Stimulated activated naive CD4-positive, alpha-beta T cell treated with Interleukin-2 at 50 U/mL for 16 hours (primary cell): ENCODE measurements around the gene PBX2.
"Not testable (repeated sequence)": the region's sequence is repeated elsewhere in the genome, so short reads cannot be mapped to it uniquely, and the experiment has no call there.

Experiments used
- DNase-seq: peaks from one replicate; lab custom pipeline; 2025; lab: John Stamatoyannopoulos, UW

Gene PBX2

DNA sequence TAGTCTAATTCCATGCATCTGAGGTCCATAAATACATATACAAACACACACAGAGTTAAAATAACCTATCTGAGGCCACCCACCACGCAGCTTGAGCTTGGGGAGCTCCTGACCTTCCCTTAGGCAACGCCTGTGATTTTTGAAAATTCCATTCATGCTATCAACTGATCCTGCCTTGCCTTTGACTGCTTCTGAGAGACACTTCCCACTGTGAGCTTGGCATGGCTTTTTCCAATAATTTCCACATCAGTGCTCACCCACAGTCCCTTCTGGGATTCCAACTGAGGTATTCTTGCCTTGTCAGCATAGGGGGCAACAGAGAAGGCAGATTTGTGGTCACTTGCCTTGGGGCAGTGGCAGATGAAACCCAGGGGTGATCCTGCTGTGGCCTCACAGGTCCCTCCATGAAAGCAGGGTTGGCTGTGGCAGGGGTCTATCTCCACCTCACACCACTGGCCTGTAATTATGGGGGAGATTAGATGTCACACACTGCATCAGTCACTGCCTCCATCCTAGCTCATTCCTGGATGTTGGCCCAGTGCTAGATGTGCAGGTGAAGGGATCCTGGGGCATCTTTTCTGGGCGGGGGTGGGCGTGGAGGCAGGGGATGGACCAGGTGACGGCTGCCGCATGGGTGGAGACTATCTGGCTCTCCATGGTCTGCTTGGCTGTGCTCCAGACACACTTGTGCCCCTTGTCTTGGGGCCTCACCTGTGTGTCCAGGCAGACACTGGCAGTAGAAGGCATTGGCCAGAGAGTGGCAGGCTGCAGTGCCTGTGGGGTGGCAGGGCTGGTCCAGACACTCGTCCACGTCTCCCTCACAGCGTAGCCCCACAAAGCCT lies 13.6 kb upstream of the PBX2 start:
- no peak for DNase-seq

DNA sequence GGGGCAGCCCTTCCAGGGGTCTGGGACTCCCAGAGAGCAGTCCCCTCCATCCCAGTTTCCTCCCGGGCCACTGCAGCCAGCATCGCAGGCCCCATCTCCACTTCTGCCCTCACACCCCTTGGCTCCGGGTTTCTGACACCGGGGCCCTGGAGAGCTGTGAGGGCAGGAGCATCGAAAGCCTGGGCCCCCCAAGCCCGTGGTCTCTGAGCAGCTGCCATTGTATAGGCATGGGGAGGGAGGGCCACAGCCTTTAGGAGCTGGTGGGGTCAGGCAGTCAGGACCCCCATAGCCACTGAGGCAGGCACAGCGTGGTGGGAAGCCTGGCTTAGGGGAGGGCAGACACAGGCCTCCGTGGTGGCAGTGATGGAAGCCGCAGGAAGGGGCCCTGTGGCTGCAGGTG lies 12.2 kb upstream of the PBX2 start:
- DNase-seq, result no peak

DNA sequence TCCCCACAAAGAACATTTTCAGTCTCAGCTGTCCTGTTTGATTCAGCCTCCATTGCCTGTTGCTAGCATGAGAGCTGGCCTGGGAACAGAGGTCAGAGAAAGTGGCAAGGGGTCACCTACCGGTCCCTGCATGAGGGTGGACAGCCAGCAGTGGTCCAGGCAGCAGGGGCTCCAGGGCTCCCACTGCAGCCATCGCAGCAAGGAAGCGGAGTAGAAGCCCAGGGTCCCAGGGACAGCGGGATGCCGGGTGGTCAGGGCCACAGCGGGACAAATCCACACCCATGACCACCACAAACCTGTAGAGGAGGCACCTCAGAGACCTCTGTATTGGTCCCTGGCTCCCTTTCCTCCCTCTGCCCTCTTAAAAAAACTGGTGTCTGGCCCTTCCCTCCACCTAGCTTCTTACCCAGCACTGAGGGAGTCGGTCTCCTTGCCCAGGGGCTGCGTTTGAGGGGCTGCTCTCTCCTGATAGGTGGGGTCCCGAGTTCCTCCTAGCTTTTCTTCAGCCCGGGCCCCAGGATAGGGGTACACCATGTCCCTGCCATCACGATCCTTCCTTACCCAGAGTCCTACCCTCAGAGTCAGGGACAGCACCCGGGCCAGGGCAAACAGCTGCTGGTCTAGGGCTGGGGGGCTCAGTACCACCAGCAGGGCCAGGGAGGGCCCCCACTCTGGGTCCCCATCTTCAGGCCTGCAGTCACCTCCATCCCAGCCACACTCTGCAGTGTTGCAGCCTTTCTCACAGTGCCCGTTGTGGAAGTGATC lies 10.9 kb upstream of the PBX2 start:
- DNase-seq, result no peak

DNA sequence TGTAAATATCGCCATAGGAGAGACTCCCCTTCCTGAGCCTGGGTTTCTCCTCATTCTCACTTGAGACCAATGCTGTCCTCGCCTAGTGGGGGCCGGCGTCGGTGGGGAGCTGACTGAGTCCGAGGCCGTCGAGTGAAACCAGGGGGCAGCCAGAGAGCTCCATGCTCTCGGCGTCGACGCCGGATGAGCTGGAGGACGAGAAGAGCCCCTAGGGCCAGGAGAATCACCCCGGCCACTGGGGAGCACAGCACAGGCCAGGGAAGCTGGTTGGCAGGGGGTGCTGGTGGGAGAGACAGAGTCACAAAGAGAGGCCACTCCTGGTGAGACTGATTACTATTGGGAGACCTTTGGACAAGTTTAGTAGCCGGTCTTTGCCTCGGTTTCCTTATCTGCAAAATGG lies 8.9 kb upstream of the PBX2 start:
- no peak for DNase-seq

DNA sequence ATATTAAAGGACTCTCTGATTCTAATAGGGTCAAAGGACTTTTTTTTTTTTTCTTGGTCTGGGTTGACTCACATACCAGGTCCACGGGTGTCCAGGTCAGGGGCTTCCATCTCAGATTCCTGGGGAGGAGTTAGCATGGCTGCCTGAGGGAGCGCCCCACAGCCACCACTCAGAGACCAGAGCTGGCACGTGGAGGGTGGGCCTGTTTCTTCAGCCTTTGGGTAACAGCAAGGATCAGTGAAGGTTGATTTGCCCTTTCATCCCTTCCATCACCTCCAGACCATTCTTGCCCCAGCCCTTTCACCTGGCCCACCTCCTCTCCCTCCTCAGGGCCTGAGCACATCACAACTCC lies 8.3 kb upstream of the PBX2 start:
- DNase-seq, result no peak

DNA sequence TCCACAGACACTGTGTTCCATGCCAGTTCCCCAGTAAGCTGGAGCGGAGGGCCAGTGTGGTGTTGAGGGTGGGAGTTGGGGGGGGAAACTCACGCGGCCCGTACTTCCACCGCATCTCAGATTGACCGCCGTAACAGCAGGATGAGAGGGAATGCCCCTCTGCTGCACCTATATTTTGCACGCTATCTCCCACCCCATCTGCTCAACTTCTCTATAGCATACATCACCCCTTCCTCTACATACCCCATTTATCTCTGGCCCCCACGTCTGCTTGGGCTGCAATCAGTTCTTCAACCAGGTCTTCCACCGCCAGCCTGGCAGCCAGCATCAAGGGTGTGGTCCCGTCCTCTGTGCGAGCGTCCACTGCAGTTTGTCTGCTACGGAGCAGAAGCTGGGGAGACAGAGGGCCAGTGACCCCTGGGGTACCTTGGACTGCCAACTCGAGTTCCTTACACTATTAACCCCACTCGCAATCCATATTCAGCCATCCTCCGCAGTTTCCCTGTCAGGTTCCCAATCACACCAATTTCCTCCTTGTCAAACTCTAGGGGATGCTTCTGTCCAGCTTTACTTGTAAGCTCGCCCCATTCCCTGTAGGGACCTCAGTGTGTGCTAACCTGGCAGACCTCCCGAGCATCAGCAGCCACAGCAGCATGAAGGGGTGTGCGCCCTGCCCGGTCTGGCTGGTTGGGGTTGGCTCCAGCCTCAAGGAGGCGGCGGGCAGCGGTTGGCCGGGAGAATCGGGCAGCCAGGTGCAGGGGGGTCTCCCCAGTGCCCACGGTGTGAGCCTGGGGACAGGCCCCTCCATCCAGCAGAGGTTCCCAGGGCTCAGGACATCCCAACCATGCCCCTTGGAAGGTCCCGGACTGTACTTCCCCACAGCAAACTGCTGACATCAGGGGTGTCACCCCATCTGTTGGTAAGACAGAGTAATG lies 6.9 kb upstream of the PBX2 start:
- DNase-seq, result no peak

DNA sequence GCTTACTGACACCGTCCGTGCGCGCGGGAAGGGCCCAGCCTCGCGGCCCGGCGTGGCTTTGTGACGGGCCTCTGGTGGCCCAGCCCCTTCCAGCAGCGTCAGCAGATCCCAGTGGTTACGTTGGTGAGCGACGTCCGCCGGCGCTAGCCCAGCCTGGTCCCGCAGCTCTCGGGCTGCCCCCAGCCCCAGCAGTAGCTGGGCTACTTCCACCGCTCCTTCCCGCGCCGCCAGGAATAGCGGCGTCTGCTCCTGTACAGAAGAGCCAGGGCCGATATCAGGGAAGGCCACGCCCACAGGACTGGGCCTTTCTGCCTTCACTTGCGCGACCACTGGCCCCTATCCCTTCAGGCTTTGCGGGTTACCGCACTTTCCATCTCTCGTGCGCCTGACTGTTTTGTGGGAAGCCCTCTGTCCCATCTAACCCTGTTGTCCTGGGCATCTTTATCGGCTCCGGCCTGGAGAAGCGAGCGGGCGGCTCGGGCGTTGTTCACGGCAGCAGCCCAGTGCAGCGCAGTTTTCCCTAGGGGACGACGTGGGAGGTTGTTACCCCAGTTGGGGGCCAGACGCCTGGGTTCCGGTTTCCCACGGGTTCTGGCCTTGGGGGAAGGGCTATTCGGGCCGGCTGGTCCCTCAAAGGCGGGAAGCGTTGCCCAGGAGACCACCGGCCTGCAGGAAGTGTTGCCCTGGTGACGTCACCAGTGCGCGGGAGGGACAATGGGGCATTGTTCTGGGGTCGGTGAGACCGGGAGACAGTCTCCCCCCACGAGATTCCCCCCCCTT lies 6.1 kb upstream of the PBX2 start:
- peak; percentile 55 for DNase-seq

DNA sequence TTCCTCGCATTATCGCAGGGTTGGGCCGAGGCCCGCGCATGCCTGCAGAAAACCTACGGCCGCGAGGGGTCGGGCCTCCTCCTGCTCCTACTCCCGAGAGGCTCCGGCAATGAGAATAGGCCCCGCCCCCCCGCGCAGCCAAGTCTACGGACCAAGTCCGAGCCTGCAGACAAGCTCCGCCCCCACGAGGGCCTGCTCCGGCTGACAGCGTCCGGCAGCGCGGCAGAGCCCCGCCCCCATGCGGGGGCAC lies 5.6 kb upstream of the PBX2 start:
- peak; percentile 100 for DNase-seq

DNA sequence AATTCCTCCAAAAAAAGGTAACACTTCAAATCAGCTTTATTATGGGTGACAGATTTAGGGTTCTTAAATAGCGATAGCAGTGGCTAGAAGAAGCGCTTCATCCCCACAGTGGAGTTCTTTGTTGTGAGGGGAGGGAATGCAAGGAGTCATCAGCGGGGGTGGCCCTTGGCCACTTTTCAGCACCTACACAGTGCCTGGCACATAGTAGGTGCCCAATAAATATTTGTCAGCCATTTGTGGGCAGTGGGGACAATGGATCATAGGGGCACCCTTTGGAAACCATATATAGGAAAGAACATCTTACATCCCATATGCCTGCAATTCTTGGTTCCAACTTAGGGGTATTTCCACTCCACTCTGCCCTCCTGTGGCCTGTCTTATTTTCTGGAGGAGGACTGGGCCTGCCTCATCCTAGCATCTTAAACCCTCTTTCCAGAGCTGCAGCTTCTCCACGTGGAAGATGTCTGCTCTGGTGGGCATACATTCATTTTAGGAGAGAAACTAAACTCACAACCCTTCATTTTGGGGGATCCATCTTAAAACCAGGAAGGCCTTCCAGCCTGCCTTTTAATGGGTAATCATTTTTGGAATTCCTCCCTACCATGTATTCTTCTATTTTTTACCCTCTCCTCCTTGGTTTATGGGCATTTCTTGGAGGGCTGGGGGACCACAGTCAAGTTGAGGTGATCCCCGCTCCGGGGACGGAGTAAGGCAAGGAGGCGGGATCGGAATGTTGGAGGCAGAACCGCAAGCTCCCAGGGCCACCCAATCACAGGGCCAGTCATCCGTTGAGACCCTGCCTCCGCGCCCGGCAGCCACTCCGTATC lies 5.0 kb upstream of the PBX2 start:
- peak; percentile 12 for DNase-seq

DNA sequence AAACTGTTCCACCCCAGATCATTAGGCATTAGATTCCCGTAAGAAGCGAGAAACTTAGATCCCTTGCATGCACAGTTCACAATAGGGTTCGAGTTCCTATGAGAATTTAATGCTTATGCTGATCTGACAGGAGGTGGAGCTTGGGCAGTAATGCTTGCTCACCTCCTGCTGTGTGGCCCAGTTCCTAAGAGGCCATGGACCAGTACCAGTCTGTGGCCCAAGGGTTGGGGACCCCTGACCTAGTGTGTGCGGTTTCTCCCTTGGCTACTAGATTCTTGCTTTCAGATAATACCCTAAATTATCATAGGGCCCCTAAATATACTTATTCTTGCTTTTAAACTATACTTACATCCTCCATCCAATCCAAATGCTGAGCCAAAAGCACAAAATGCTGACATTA lies 4.4 kb upstream of the PBX2 start:
- DNase-seq, result no peak

DNA sequence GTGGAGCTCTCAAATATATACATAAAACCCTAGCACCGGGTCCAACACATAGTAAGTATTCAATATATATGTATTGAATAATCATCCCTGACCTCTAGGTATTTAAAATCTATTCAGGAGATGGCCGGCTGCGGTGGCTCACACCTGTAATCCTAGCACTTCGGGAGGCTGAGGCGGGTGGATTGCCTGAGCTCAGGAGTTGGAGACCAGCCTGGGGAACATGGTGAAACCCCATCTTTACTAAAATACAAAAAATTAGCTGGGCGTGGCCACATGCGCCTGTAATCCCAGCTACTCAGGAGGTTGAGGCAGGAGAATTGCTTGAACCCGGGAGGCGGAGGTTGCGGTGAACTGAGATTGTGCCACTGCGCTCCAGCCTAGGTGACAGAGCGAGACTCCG lies 3.1 kb upstream of the PBX2 start:
- DNase-seq, result not testable (repeated sequence)

DNA sequence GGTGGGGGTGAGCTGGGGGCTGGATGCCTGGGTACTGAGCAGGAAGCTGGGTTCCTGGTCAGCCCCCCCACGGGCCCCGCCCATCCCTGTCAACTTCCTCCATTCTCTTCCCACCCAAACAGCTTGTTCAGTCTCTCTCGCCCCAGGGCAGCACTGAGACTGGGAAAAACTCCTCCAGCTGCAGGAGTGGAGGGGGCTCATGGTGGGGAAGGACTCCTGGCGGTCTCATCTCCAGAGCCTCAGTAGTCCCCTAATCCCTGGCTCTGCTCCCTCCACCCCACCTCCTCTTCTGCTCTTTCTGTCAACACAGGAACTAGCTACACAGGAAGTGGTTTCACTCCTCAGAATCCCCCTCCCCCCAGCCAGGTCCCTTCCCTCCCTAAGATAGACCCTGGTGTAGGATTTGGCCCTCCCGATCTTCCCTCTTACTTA lies 2.6 kb upstream of the PBX2 start, which contains the start of gene GPSM3:
Gene GPSM3 (minus strand): TSS at position 36 of the 432 bp plus-strand sequence. CDS start 130 bp downstream, outside the sequence.
- peak; percentile 38 for DNase-seq

DNA sequence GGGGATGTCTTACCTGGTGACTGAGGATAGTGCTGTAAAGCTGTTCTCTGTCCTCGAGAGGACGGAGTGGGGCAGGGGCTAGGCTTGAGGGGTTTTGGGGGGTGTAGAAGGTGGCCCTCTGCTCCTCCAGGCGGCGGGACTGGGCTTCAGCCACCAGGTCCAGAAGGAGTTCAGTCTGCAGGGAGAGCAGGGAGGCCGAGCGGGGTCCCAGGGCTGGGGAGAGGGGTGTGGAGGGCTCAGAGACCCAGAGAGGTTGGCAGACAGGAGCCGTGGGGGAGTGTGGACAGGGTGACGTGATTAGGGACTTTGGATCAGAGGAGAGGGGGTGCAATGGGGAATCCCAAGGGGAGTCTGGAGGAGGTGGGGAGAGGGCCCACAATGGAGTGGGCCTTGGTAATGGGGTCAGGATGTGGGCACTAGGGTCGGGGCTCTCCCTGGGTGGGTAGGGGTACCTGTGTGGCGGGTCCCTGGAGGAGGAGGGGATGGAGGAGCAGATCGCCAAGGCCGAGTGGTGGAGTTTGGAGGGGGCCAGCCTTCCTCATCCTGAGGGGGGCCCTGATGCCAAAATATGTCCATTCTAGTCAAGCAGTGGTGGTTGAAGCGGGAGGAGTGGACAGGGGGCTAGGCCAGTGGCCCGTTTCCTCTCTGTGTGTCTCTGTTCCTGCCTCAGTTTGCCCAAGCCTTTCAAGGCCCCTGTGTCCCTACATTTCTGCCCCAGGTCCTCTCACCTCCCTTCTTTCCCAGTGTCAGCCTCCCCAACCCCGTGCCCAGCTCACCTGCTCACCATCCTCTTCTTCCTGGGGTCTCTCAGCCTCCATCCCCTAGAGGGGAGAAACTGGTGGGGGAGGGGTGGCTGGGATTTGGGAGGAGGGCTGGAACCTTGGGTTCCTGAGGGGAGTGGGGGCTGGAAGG lies 1.9 kb upstream of the PBX2 start:
- DNase-seq, result peak; percentile 15

DNA sequence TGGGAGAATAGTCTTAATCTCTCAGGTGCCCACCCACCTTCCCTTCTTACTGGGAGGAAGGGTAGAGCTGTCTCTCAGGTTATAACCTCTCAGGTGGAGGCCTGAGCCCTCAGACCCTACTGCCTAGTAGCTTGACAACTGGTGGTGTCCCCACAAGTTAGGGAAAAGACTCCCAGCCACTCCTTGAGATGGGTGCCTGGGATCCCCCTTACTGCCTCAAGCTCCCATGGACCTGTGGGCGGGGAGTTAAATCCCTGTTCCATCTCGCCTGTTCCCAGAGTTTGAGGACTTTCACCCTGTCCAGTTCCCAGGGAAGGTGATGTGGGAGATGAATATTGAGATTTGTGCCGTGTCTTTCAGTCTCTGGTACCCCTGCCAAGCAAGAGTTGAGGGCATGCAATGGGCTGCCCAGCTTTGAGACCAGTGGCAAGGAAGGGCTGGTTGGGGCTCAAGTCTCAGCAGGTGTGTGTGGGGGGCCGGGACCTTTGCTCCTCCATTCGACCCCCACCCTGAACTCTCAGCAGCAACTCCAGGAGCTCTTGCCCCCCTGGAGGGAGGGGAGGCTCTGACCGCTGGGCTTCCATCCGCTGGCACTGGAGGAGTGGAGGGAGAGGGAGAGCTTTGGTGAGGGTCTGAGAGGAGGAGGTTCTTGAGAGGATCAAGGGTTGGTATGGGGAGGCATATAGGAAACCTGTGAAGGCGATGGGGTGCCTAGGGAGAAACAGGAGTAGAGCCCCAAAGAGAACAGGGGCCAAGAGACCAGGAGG lies 1.1 kb upstream of the PBX2 start:
- no peak for DNase-seq

DNA sequence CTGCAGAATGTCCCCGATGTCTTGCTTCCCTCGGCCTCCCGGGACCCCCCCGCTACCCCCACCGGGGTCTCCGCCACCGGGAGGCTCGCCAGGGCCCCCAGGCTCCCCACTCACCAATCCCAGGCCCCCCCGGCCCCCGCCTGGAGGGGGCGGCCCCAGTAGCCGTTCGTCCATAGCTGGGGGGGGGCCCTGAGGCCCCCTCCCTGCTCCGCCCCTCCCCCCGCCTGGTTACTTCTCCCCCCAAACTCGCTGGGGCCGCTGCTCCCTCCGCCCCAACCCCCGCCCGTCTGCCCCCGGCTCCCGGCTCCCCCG lies 304 bp downstream of the PBX2 start:
- no peak for DNase-seq

DNA sequence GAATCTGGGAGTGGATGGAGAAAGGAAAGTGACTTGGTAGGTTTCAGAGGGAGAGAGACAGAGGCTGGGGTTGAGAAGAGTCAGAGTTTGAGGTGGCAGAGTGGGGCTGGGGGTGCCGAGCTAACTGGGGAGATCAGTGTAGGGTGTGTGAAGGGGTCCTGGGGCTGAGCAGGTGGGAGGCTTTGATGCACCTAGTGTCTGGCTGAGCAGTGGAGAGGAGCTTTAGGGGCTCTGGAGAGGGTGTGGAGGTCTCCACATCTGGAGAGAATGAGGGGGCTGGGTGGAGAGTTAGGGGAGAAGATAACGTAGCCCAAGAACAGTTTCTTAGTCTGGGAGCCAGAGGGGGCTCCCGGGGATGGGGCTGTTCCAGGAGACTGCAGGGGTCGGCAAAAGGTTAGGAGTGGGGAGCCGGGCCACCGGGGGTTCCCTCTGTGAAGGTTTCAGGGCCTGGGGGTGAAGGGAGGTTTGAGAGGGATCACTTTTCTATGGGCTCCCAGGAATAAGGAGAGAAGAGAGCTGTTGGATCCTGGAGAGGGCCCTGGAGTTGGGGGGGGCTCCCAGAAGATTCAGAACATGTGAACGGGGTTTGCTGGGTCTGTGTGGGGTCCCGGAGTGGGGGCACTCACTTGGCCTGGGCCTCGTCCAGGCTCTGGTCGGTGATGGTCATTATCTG lies 797 bp downstream of the PBX2 start:
- DNase-seq, result no peak

DNA sequence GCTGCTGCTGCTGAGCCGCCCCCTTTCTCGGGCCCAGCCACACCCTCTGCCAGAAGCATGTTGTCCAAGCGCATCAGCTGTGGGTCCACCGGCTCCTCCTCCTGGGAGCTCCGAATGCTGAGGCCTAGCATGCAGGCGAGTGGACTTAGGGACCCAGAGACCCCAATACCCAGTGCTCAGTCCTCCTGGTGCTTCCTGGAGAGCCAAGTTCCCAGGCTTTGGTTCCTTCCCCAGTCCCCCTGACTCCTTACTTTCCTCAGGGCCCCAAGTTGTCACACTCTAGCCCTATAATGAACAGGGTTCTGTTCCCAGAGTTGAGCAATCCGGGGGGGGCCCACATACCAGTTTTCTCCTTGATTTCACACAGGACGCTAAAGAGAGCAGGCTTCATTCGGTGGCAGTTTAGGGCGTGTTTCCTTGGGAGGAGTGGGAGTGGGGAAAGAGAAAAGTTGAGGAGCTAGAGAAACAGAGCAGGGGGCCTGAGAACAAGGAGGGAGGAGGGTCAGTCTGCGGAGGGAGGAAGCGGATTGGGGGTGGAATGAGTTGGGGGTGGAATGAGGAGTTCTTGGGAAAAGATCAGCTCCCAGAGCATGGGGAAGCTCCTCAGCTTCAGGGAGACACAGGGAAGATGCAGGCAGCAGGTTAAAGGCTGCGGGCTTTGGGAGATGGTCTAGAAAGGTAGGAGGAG lies 1.5 kb downstream of the PBX2 start:
- no peak for DNase-seq
